H7 (cell line): ENCODE data around the gene NR0B1. TPM values are rescaled to one million over a fixed set of nuclear protein-coding genes. Genes with fewer than 3 reads are reported as not detected.

ENCODE experiments used
- DNase-seq: peaks from one replicate; pipeline ENCODE4 v3.0.0; 2012
- H3K27me3 ChIP-seq: 2 replicates; pipeline ENCODE4 v1.6.0; 2011; ENCODE audit warnings: mild to moderate bottlenecking, low read length; ENCODE audit not compliant: control insufficient read depth, insufficient read depth
- H3K36me3 ChIP-seq: replicated peaks from 2 replicates; pipeline ENCODE4 v1.5.1; 2011; ENCODE audit warnings: low read length; ENCODE audit not compliant: control insufficient read depth, insufficient read depth
- H3K4me3 ChIP-seq: 2 replicates; pipeline ENCODE4 v1.5.1; 2011; ENCODE audit warnings: low read depth, mild to moderate bottlenecking, control low read depth, low read length, moderate library complexity; ENCODE audit not compliant: insufficient read depth
- total RNA-seq: library from RNA; depleted of rRNA; stranded (reverse); fragments of >200 nt; shearing (Covaris generic); gene quantifications from 2 replicates; pipeline ENCODE4 v1.2.3, GENCODE V29; 2014; rRNA removed

Gene NR0B1
- total RNA-seq, 1 experiment from 2014 or later: 0.45 TPM

DNA sequence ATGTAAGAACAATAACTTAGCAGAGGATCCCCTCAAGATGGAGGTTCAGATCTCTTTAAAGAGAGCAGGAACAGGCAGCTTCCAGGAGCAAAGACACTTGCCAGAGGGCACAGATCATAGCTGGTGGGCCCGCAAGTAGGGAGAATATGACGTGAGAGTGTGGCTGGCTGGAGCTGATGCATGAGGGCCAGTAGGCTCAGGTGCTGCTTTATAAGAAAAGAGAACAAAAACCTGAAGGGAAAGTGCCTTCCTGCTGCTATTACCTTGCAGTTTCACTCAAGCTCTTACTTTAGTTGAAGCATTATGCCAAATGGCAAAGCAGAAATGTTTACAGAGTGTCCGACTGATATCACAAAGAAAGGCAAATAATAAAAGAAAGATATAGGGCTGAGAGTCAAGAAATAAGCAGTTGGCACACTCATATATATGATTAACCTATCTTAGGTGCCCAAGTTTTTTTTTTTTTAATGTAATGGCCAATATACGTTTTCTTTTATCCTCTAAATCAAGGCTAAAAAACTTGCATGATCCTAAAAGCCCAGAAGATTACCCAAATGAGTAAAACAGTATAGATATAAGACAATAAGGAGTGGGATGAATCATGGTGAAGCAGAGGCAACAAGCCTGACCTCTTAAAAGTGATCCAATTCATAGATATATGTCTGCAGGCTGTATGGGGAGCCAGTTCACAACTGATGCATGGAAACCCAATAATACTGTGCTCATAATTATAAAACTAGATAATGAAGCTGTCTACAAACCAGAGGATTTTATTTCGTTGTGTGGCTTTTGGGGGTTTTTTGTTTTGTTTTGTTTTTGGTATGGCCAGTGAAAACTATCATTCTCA, 12.6 kb downstream of the NR0B1 start:
- no peaks in the 10 kb centered on the region for H3K27me3 ChIP-seq
- no peak for DNase-seq
- no peaks in the 10 kb centered on the region for H3K36me3 ChIP-seq
- H3K4me3 ChIP-seq: no peak overlapping the region

DNA sequence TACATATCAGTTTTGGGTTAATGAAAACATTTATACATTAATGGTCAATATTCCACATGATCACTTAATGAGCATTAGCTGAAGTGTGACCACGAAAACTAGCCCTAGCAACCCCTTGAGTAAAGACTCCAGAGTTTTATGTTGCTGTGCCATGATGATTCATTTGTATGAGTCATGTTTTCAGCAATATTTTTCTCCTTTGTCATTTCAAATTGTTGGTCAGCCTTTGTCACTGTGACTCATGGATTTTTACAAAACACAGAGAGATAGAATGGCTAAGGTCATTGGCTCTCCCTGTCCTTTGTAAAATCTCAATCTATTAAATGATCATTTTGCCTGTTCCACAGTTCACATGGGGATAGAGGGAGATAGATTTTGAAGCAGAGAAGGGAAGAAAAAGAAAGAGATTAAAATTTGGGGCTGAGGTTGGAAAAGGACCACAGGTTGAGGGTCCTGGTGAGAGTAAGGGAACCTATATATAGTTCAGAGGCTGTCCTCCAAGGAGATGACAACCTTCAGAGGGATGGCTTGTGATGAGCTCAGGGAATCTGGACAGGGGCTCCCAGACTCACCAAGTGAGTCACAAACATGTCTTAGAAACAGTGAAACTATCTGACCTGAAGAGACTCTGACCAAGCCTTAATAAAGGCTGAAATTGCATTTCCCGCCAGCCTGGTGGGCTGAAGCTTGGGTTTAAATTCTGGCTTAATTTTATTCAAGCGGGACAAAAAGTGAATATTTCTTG, 25.6 kb downstream of the NR0B1 start:
- Histone ChIP-seq H3K27me3 (no peaks in the 10 kb centered on the region), H3K4me3 (no peak overlapping the region), H3K36me3 (no peaks in the 10 kb centered on the region)
- no peak for DNase-seq

DNA sequence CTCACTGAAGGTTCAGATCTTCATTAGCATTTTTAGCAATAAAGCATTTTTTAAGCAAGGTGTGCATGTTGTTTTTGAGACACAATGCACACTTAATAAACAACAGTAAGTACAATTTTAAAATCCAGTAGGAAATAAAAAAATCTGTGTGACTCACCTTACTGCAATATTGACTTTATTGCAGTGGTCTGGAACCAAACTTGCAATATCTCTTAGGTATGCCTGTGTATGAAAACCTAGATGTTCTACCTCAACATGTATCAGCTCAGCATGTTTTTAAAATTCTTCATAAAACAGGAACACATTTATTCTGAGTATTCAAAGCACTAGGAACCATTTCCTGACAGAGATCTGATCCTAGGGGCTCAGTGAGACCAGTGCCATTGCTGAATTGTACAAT, 26.7 kb downstream of the NR0B1 start:
- no peak for DNase-seq
- H3K36me3 ChIP-seq: no peaks in the 10 kb centered on the region
- no peaks in the 10 kb centered on the region for H3K27me3 ChIP-seq
- no peak overlapping the region for H3K4me3 ChIP-seq

DNA sequence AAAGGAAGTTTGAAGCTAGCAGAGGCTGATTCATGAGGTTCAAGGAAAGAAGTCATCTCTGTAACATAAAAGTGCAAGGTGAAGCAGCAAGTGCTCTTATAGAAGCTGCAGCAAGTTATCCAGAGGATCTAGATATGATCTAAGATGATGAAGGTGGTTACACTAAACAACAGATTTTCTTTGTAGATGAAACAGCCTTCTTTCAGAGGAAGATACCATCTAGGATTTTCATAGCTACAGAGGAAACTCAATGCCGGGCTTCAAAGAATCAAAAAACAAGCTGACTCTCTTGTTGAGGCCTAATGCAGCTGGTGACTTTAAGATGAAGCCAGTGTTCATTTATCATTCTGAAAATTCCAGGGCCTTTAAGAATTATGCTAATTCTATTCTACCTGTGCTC, 28.8 kb downstream of the NR0B1 start:
- DNase-seq: no peak
- H3K4me3 ChIP-seq: no peak overlapping the region
- H3K36me3 ChIP-seq: no peaks in the 10 kb centered on the region
- no peaks in the 10 kb centered on the region for H3K27me3 ChIP-seq

DNA sequence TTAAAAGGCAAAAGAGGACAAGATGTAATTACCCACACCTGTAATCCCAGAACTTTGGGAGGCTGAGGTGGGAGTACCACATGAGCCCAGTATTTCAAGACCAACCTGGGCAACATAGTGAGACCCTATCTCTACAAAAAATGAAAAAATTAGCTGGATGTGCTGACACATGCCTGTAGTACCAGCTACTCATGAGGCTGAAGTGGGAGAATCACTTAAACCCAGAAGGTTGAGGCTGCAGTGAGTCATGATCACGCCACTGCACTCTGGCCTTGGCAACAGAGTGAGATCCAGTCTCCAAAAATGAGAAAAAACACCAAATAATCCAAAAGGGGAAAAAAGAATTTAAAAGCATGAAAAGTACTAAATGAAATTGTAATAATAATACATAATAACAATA, 30.8 kb downstream of the NR0B1 start:
- Histone ChIP-seq H3K36me3 (no peaks in the 10 kb centered on the region), H3K27me3 (no peaks in the 10 kb centered on the region), H3K4me3 (no peak overlapping the region)
- DNase-seq: no peak

DNA sequence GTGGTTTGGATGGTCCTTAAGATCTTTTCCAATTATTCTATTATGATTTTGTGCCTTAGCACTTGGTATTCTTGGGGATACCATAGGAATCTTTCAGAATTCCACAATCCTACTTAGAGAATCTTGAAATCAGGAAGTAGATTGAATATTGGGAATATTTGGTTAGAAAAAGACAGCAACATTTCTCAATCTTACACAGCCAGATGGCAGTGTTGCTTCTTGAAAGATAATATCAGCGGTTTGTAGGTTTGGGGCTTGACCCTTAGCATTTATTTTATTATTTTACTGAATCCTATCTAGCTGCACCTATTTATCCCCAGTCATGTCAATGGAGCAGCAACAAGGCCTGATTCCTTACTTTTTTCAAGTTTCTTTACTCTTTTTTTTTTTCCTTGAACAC, 33.7 kb downstream of the NR0B1 start:
- no peaks in the 10 kb centered on the region for H3K27me3 ChIP-seq
- H3K4me3 ChIP-seq: no peak overlapping the region
- H3K36me3 ChIP-seq: no peaks in the 10 kb centered on the region
- no peak for DNase-seq

DNA sequence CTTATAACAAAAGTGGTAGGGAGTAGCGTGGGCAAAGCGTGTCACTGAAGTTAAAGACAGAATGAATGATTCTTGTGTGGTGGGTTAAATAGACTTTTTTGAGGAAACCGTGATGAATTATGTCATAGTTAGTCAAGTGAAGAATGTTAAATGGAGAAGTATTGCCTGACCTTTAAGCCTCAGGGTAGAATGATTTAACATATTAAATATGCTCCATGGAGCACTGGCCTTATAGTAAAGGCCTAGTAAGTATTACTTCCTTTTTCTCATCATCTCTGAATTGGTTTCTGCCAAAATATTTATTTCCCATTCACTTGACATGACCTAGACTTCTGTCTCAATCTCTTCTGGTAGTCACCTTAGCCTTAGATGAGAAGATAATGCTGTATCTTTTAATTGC, 38.6 kb downstream of the NR0B1 start:
- no peaks in the 10 kb centered on the region for H3K27me3 ChIP-seq
- no peak for DNase-seq
- no peak overlapping the region for H3K4me3 ChIP-seq

DNA sequence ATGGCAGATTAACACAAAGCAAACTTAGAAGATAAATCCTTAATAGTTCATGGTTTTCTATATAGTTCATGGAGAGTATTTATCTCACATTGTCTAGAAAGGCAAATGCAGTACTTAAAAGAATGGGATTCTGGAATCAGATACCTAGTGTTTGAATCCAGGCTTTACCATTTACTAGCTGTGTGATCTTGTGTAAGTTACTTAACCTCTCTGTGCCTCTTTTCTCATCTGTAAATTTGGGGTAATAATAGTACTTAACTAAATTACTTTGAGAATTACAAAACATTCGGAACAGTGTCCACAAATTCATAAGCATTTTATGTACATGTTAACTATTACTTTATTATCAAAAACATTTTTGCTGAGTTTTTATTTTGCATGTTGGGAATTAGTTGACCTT, 46.4 kb downstream of the NR0B1 start:
- DNase-seq: no peak
- Histone ChIP-seq H3K27me3 (no peaks in the 10 kb centered on the region), H3K36me3 (no peaks in the 10 kb centered on the region), H3K4me3 (no peak overlapping the region)

More for the DNA sequence above, 38.6 kb downstream of the NR0B1 start:
- no peaks in the 10 kb centered on the region for H3K36me3 ChIP-seq

DNA sequence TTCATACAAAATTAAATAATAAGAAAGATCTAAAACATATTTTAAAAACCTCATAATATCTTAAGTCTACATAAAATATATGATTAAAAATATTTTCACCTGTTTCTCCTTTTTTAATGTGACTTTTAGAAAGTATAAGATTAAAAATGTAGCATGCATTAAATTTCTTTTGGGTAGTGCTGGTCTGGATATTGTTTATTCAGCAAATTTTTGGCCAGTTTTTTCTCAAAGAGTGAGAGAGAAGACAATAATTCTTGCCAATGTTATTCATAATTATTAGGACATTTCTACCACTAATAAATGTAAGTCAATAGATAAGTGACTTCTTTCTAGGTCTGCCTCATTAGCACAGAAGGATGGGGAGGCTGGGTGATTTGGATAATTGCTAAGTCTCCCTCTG, 48.2 kb downstream of the NR0B1 start:
- Histone ChIP-seq H3K4me3 (no peak overlapping the region), H3K36me3 (no peaks in the 10 kb centered on the region), H3K27me3 (no peaks in the 10 kb centered on the region)
- no peak for DNase-seq

DNA sequence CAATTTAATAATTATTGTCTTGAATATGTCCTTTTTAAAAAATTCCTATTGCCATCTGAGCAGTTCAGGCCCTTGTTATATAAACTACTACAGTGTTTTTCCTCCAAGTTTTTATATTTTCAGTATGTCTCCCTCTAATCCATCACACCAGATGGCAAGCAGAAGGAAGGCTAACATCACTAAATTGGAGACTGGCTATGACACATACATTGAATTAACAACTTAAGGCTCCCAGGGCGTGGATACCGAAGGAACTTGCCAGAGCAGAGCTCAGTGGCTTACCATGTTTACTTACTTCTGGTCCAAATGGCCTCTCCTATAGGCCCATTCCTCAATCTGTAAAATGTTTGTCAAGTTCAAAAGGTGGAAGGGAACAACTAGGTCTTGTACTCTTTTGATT, 49.3 kb downstream of the NR0B1 start:
- no peaks in the 10 kb centered on the region for H3K36me3 ChIP-seq
- no peak for DNase-seq
- H3K4me3 ChIP-seq: no peak overlapping the region
- no peaks in the 10 kb centered on the region for H3K27me3 ChIP-seq

Other genes with a start within 250 kb of the NR0B1 start
- gene MAGEB2, start 93.8 kb downstream of the NR0B1 start, total RNA-seq: 0.35 and 1.0 TPM in 2 replicates
- 0.26 and 0.80 TPM in 2 replicates for gene MAGEB3, start 78.7 kb downstream of the NR0B1 start, total RNA-seq
- gene MAGEB4, start 67.4 kb downstream of the NR0B1 start, total RNA-seq: not detected in 2 replicates
- gene MAGEB1, start 62.2 kb downstream of the NR0B1 start, total RNA-seq: 0.30 and 0.45 TPM in 2 replicates